DND-41 (cell line): Measurements from ENCODE around the gene HMCN1.

ENCODE experiments used
- ATAC-seq: fragments of 200-7000 bp; cut with Tn5 transposase; 3 replicates; pipeline ENCODE4 v1.9.1; 2021; ENCODE audit warnings: low read depth; ENCODE audit not compliant: insufficient read depth
- DNase-seq: peaks from one replicate; pipeline ENCODE4 v3.0.0-alpha.2; 2020
- H2AFZ ChIP-seq: 2 replicates; pipeline ENCODE4 v1.6.0; 2012; ENCODE audit warnings: low read depth, low read length
- H3K27ac ChIP-seq: 2 replicates; pipeline ENCODE4 v1.5.1; 2012; ENCODE audit warnings: low read length, inconsistent platforms
- H3K27me3 ChIP-seq: fragments of 200-600 bp; sonication (generic); 2 replicates; pipeline ENCODE4 v1.6.0; 2012; ENCODE audit warnings: low read length, mild to moderate bottlenecking, inconsistent platforms; ENCODE audit not compliant: insufficient read depth, poor library complexity
- H3K36me3 ChIP-seq: 2 replicates; pipeline ENCODE4 v1.5.1; 2012; ENCODE audit warnings: low read length, inconsistent platforms; ENCODE audit not compliant: insufficient read depth
- H3K4me1 ChIP-seq: 2 replicates; pipeline ENCODE4 v1.5.1; 2012; ENCODE audit warnings: mild to moderate bottlenecking, low read length; ENCODE audit not compliant: insufficient read depth
- H3K4me2 ChIP-seq: 2 replicates; pipeline ENCODE4 v1.6.0; 2012; ENCODE audit warnings: mild to moderate bottlenecking, moderate library complexity, low read length, inconsistent platforms; ENCODE audit not compliant: insufficient read depth
- H3K4me3 ChIP-seq, 2 experiments: fragments of 200-600 bp in 1 of 2; shearing (Covaris generic) in 1 of 2; 2 replicates each; pipeline ENCODE4 v1.5.1; 2012 to 2016; ENCODE audit warnings: inconsistent platforms in 2 of 2, low read length in 2 of 2, mild to moderate bottlenecking in 2 of 2, low read depth in 1 of 2, moderate library complexity in 1 of 2
- H3K79me2 ChIP-seq: 2 replicates; pipeline ENCODE4 v1.6.0; 2012; ENCODE audit warnings: low read length, inconsistent platforms; ENCODE audit not compliant: insufficient read depth
- H3K9ac ChIP-seq: 2 replicates; pipeline ENCODE4 v1.6.0; 2012; ENCODE audit warnings: low read depth, mild to moderate bottlenecking, inconsistent platforms, low read length, moderate library complexity
- H3K9me3 ChIP-seq: 2 replicates; pipeline ENCODE4 v1.5.1; 2012; ENCODE audit warnings: low read length, moderate library complexity, mild to moderate bottlenecking, inconsistent platforms; ENCODE audit not compliant: insufficient read depth, severe bottlenecking
- H4K20me1 ChIP-seq: 2 replicates; pipeline ENCODE4 v1.6.0; 2012; ENCODE audit warnings: low read length; ENCODE audit not compliant: insufficient read depth
- EZH2 ChIP-seq: IDR thresholded peaks from 3 replicates; pipeline ENCODE4 v1.6.1; 2012; ENCODE audit warnings: borderline replicate concordance, low read depth, mild to moderate bottlenecking, moderate library complexity, low read length, inconsistent platforms; ENCODE audit not compliant: severe bottlenecking
- TF ChIP-seq, protein P1 (sequence below): IDR thresholded peaks from 2 replicates; pipeline ENCODE4 v1.5.1; 2012; ENCODE audit warnings: borderline replicate concordance, low read length, moderate library complexity, mild to moderate bottlenecking; ENCODE audit not compliant: poor library complexity, severe bottlenecking; ENCODE audit errors: extremely low read depth

Gene HMCN1

DNA sequence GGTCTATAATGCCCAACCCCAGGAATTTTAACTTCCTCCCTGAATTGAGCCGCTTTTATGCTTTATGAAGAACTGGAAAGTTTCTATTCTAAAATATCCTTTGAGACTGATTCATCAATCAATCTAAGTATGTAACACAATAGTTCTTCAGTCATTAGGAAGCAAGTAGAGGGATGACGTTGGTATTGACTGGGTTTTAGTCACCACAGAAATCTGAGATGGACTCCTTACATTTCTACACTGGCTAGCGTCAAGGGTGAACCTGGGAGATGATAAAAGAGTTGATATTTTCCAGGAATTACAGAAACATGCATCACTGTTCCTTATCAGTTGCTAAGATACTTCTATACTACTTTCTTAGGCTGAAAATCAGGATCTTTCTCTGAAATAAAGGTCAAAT lies 308.0 kb downstream of the HMCN1 start:
- ATAC-seq (no peak), DNase-seq (no peak)
- Histone ChIP-seq H3K79me2 (no peaks in the 10 kb centered on the region), H3K4me2 (no peak overlapping the region), H3K9me3 (no peaks in the 10 kb centered on the region), H4K20me1 (no peaks in the 10 kb centered on the region), H3K27ac (no peak overlapping the region), H3K4me3 (no peak overlapping the region), H3K9ac (no peak overlapping the region), H3K36me3 (no peaks in the 10 kb centered on the region), H3K4me1 (no peaks in the 10 kb centered on the region), H2AFZ (no peak overlapping the region), H3K27me3 (no peaks in the 10 kb centered on the region)
- TF ChIP-seq EZH2: no peak
- TF ChIP-seq, protein P1, sequence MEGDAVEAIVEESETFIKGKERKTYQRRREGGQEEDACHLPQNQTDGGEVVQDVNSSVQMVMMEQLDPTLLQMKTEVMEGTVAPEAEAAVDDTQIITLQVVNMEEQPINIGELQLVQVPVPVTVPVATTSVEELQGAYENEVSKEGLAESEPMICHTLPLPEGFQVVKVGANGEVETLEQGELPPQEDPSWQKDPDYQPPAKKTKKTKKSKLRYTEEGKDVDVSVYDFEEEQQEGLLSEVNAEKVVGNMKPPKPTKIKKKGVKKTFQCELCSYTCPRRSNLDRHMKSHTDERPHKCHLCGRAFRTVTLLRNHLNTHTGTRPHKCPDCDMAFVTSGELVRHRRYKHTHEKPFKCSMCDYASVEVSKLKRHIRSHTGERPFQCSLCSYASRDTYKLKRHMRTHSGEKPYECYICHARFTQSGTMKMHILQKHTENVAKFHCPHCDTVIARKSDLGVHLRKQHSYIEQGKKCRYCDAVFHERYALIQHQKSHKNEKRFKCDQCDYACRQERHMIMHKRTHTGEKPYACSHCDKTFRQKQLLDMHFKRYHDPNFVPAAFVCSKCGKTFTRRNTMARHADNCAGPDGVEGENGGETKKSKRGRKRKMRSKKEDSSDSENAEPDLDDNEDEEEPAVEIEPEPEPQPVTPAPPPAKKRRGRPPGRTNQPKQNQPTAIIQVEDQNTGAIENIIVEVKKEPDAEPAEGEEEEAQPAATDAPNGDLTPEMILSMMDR: no peak

DNA sequence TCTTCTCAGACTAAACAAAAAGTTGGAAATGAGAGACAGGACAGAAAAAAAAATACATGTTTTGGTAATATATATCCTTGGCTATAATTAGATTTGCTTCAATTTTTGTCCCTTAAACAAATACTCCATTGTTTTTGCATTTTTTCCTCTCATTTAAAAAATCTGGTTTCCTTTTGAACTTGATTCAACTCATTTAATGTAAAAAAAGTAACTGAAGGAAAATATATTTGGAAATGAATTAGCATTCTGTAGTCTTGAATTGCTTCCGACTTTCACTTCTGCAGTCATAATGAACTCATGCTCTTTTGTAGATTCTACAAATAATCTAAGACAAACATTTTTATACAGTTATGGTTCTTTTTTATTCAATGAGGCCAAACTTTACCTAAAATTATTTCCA lies 309.1 kb downstream of the HMCN1 start:
- no peak overlapping the region for H3K4me2 ChIP-seq
- no peaks in the 10 kb centered on the region for H3K9me3 ChIP-seq
- no peak overlapping the region for H3K4me3 ChIP-seq
- TF ChIP-seq, protein P1: no peak
- no peak for TF ChIP-seq EZH2
- no peak overlapping the region for H2AFZ ChIP-seq
- no peaks in the 10 kb centered on the region for H3K27me3 ChIP-seq
- ATAC-seq (no peak), DNase-seq (no peak)
- no peaks in the 10 kb centered on the region for H4K20me1 ChIP-seq
- H3K9ac ChIP-seq: no peak overlapping the region
- no peaks in the 10 kb centered on the region for H3K79me2 ChIP-seq
- H3K4me1 ChIP-seq: no peaks in the 10 kb centered on the region
- H3K27ac ChIP-seq: no peak overlapping the region
- no peaks in the 10 kb centered on the region for H3K36me3 ChIP-seq

GRCh38 chr1:186044079-186044685 lies 310.0 kb downstream of the HMCN1 start:
- no peak overlapping the region for H3K27ac ChIP-seq
- TF ChIP-seq, protein P1: no peak
- no peak for TF ChIP-seq EZH2
- DNase-seq (no peak), ATAC-seq (no peak)
- no peaks in the 10 kb centered on the region for H3K9me3 ChIP-seq
- H2AFZ ChIP-seq: no peak overlapping the region
- no peaks in the 10 kb centered on the region for H3K27me3 ChIP-seq
- H3K4me1 ChIP-seq: no peaks in the 10 kb centered on the region
- H3K4me2 ChIP-seq: no peak overlapping the region
- H3K79me2 ChIP-seq: no peaks in the 10 kb centered on the region
- no peak overlapping the region for H3K4me3 ChIP-seq
- H4K20me1 ChIP-seq: no peaks in the 10 kb centered on the region
- no peak overlapping the region for H3K9ac ChIP-seq
- no peaks in the 10 kb centered on the region for H3K36me3 ChIP-seq
